IPS-18c (cell line): Measurements from ENCODE around the gene KRTAP5-5.
"Not testable (repeated sequence)": the region's sequence is repeated elsewhere in the genome, so short reads cannot be mapped to it uniquely, and the experiment has no call there.

Experiments used
- H3K4me3 ChIP-seq: 2 replicates; pipeline ENCODE4 v1.7.0; 2013; ENCODE audit warnings: low read depth, mild to moderate bottlenecking, low read length, moderate library complexity; ENCODE audit not compliant: insufficient read depth
- H3K9me3 ChIP-seq: one replicate; pipeline ENCODE4 v1.6.1; 2013; ENCODE audit warnings: mild to moderate bottlenecking, low read length, moderate library complexity; ENCODE audit not compliant: control insufficient read depth, insufficient read depth

The KRTAP5-5 gene, protein sequence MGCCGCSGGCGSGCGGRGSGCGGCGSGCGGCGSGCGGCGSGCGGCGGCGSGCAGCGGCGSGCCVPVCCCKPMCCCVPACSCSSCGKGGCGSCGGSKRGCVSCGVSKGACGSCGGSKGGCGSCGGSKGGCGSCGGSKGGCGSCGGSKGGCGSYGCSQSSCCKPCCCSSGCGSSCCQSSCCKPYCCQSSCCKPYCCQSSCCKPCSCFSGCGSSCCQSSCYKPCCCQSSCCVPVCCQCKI

DNA sequence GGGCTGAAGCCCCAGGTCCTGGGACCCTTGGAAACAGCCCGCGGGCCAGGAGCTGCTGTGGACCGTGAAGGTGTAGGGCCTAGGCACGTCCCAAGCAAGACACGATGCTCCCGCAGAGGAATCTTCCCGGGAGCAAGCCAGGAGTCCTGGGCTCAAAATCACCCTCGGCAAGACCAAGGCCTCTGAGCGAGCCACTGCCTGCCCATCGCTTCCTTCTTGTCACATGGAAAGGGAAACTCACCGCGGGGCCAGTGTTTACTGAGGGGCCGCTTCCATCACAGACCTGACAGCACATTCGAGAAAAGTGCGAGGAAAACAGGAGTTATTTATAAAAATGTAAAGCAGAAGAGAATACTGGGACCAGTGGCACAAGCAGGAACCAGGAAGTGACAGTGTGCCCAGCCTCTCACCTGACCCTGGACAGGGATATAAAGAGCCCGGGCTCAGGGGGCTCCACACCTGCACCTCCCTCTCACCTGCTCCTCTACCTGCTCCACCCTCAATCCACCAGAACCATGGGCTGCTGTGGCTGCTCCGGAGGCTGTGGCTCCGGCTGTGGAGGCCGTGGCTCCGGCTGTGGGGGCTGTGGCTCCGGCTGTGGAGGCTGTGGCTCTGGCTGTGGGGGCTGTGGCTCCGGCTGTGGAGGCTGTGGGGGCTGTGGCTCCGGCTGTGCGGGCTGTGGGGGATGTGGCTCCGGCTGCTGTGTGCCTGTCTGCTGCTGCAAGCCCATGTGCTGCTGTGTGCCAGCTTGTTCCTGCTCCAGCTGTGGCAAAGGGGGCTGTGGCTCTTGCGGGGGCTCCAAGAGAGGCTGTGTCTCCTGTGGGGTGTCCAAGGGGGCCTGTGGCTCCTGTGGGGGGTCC is at the start of gene KRTAP5-5:
Gene KRTAP5-5 (plus strand): TSS at position 450 of the 860 bp plus-strand sequence. CDS start 66 bp downstream, at position 516.
- Histone ChIP-seq H3K9me3 (no peaks in the 10 kb centered on the region), H3K4me3 (no peak within 1 kb of the TSS)

DNA sequence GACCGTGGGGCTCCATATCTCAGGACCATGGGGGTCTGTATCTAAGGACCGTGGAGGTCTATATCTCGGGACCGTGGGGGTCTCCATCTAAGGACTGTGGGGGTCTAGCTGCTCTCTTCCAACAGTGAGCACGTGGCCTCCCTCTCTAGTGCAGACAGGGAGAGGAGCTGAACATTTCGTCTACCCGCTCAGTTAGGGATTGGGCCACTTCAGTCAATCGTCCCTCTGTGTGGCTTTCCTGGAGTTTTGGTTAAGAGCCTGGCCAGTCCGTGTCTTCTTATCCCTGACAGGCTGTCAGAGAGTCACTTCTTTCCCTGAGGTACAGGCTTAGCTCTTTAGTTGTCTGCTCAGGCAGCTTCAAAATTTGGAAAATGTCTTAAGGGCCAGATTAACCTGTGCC is 47.6 kb upstream of the KRTAP5-5 start:
- H3K4me3 ChIP-seq = no peak overlapping the region
- no peaks in the 10 kb centered on the region for H3K9me3 ChIP-seq

DNA sequence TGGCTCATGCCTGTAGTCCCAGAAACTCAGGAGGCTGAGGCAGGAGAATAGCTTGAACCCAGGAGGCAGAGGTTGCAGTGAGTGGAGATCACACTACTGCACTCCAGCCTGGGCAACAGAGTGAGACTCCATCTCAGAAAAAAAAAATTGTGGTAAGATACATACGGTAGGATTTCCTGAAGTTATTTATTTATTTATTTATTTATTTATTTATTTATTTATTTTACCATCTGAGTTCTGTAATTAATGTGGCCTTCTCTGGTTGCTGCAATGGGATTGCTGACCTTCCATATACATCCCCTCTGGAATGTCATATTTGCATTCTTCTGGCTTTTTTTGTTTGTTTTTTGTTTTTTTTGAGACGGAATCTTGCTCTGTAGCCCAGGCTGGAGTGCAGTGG is 46.7 kb upstream of the KRTAP5-5 start:
- H3K4me3 ChIP-seq, H3K9me3 ChIP-seq: not testable (repeated sequence)

DNA sequence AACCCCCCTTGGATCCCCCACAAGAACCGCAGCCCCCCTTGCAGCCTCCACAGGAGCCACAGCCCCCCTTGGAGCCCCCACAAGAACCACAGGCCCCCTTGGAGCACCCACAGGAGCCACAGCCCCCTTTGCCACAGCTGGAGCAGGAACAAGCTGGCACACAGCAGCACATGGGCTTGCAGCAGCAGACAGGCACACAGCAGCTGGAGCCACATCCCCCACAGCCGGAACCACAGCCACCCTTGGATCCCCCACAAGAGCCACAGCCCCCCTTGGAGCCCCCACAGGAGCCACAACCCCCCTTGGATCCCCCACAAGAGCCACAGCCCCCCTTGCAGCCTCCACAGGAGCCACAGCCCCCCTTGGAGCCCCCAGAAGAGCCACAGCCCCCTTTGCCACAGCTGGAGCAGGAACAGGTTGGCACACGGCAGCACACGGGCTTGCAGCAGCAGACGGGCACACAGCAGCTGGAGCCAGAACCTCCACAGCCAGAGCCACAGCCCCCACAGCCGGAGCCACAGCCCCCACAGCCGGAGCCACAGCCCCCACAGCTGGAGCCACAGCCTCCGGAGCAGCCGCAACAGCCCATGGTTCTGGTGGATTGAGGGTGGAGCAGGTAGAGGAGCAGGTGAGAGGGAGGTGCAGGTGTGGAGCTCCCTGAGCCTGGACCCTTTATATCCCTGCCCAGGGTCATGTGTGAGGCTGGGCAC is 44.8 kb upstream of the KRTAP5-5 start, which contains the start of gene KRTAP5-1:
Gene KRTAP5-1 (minus strand): TSS at position 623 of the 710 bp plus-strand sequence. CDS start 34 bp downstream, at position 589.
- not testable (repeated sequence) for H3K4me3 ChIP-seq, H3K9me3 ChIP-seq

DNA sequence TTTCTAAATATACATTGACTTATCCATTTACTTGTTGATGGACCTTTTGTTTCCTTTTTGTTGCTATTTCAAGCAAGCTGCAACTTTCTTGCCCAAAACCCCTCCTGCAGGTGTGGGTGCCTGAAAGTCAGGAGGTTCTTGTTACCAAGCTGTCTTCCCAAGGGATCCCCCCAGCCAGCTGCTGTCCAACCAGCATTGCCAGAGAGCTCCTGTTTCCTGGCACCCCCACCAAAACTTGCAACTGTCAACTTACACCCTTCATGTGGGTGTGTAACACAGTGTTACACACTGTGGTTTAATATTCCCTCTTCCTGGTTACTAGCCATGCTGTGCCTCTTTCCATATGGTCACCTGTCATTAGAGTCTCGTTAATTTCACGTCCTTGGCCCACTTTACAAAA is 42.9 kb upstream of the KRTAP5-5 start:
- no peak overlapping the region for H3K4me3 ChIP-seq
- no peaks in the 10 kb centered on the region for H3K9me3 ChIP-seq

DNA sequence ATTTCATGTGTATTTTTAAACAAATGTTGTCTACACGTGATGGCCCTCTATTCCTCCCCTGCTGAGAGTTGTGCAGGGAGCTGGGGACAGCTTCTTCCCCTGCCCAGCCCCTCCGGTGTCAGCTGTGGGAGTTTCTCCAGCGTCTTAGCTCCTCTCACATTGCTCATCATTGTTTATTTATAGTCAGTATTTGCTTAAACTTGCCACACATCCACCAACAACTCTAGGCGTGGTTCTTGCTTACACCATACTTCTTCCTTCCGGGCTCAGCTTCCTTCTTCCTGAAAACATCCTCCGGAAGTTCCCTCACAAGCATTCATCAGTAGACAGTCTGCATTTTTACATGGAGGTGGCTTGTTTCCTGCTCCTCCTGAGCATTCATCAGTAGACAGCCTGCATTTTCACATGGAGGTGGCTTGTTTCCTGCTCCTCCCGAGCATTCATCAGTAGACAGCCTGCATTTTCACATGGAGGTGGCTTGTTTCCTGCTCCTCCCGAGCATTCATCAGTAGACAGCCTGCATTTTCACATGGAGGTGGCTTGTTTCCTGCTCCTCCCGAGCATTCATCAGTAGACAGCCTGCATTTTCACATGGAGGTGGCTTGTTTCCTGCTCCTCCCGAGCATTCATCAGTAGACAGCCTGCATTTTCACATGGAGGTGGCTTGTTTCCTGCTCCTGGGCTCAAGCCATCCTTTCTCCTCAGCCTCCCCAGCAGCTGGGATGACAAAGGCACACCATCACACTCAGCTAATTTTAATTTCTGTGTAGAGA is 40.2 kb upstream of the KRTAP5-5 start:
- H3K9me3 ChIP-seq, H3K4me3 ChIP-seq: not testable (repeated sequence)

DNA sequence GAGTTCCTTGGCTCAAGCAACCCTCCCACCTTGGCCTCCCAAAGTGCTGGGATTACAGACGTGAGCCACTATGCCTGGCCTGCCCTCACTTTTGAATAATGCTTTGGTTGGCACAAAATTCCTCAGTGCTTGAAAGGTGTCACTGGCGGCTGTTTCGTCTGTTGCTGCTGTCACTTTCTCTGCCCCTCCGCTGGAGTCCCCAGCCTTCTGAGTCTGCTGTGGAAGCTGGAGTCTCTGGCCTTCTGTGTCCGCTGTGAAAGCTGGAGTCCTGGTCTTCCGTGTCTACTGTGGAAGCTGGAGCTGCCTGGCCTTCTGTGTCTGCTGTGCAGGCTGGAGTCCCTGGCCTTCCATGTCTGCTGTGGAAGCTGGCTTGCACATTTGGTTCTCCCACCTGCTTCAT is 39.6 kb upstream of the KRTAP5-5 start:
- H3K9me3 ChIP-seq = no peaks in the 10 kb centered on the region
- H3K4me3 ChIP-seq = no peak overlapping the region

DNA sequence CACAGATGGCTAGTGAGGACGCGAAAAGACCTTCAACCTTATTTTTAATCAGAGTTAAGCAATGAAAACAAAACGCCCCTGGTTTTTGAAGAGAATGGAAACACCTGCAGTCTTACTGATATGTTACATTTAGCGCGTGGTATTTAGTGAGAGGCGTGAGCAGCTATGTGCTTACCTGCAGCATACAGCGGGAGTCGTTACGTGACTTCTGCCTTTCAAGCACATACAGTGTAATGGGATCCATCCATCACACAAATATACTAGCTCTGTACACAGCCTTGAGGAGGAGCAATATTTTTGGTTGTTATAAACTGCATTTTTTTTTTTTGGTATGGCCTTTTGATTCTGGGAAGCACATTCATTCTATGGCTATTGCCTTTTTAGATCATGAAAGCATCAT is 36.9 kb upstream of the KRTAP5-5 start:
- Histone ChIP-seq H3K4me3 (no peak overlapping the region), H3K9me3 (no peaks in the 10 kb centered on the region)

DNA sequence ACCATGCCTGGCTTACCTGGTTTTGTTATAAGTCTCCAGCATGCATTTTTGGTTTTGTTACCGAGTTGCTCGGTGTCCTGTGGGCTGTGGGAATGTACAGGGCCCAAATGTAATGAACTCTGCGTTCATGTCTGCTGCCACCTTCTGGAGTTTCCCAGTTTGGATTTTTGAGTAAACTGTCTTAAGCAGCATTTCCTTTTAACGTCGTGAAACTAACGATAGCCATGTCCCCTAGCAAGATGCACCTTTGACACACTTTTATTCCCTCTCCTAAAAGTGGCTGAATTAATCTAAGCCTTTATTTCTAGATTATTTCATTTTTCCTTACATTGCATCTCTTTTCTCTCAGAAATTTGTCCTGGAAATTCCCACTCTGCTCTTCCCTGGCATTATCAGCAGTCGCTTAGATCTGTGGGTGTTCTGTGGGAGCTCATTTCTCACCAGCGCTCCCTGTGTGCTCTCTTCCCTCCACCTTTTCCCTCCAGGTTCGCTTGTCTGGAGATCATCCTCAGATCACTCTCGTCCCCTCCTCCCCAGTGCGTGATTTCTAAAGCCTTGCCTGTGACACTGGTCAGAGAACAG is 33.5 kb upstream of the KRTAP5-5 start:
- H3K4me3 ChIP-seq, H3K9me3 ChIP-seq: not testable (repeated sequence)

DNA sequence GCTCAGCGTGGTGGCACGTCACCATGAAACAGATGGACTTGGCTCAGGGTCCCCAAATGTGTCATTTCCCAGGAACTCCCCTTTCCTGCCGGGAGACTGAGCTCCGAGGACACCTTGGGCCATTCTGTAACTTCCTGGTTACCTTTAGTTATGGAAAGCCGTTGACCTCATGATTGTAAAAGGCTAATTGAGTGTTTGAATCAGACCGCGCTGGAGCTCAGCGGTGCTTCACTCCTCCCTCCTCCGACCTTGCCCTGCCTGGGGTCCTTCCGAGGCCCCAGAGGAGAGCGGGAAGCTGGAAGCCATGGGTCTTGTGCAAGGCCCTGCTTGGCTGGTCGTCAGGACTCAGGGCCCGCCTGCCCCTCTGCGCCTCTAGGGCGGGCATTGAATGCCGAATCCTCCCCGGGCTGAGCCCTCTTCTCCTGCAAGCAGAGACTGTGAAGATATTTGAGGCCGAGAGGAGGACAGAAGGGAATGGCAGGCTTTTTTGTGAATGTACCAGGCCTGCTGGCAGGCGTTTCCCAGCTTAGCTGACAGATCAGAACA is 32.9 kb upstream of the KRTAP5-5 start:
- not testable (repeated sequence) for H3K4me3 ChIP-seq, H3K9me3 ChIP-seq

DNA sequence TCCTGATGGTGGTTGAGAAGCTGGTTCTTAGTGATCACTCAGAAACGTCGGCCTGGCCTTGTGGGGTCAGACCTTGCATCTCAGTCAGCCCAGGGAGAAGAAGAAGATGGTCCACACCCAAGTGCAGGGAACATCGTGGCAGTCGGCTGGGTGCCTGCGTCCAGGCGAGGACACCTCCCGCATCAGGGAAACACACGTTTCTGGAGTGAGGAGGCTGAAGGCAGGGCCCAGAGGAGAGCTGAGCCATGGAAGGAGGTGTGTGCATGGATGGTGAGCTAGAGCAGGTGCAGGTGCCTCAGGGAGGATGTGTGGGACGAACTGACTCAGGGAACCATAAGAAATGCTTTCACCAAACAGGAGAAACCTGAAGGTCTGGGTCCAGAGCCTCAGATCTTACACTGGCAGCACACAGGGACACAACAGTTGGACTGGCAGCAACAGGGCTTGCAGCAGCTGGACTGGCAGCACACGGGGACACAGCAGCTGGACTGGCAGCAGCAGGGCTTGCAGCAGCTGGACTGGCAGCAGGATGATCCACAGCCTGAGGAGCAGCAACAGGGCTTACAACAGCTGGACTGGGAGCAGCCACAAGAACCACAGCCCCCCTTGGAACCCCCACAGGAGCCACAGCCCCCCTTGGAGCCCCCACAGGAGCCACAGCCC is 32.1 kb upstream of the KRTAP5-5 start:
- H3K9me3 ChIP-seq = no peaks in the 10 kb centered on the region
- no peak overlapping the region for H3K4me3 ChIP-seq

DNA sequence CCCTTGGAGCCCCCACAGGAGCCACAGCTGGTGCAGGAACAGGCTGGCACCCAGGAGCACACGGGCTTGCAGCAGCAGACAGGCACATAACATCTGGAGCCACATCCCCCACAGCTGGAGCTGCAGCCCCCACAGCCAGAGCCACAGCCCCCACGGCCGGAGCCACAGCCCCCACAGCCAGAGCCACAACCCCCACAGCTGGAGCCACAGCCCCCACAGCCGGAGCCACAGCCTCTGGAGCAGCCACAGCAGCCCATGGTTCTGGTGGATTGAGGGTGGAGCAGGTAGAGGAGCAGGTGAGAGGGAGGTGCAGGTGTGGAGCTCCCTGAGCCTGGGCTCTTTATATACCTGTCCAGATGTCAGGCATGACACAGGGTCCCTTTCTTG is 31.6 kb upstream of the KRTAP5-5 start, which contains the start of gene KRTAP5-2:
Gene KRTAP5-2 (minus strand): TSS at position 301 of the 387 bp plus-strand sequence. CDS start 44 bp downstream, at position 257.
- no peaks in the 10 kb centered on the region for H3K9me3 ChIP-seq
- H3K4me3 ChIP-seq = no peak within 1 kb of the TSS

DNA sequence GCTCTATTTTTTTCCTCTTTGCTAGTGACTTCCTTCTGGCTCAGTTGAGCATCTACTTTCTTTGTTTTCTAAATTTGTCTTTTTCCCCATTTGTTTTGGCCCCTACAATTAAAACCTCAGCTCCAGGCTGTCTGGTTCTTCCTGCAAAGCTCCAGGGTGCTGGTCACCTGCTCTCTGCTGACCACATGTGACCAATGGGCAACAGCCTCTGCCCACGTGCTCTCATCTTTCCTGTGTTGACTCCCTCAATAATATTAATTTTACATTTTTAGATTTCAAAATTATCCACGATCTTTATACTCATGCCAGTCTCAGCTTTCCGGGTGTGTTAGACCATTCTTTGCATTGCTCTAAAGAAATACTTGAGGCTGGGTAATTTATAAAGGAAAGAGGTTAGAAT is 31.2 kb upstream of the KRTAP5-5 start:
- H3K9me3 ChIP-seq, H3K4me3 ChIP-seq: not testable (repeated sequence)

DNA sequence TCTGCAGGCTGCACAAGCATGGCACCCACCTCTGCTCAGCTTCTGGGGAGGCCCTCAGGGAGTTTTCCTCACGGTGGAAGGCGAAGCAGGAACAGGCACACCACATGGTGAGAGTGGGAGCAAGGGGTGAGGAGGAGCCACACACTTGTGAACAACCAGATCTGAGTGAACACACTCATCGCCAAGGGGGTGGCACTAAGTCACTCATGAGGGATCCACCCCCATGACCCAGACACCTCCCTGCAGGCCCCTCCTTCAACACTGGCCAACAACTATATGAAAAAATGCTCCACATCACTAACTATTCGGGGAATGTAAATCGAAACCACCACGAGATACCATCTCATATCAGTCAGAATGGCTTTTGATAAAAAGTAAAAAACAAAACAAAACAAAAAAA is 30.8 kb upstream of the KRTAP5-5 start:
- Histone ChIP-seq H3K9me3 (no peaks in the 10 kb centered on the region), H3K4me3 (no peak overlapping the region)

DNA sequence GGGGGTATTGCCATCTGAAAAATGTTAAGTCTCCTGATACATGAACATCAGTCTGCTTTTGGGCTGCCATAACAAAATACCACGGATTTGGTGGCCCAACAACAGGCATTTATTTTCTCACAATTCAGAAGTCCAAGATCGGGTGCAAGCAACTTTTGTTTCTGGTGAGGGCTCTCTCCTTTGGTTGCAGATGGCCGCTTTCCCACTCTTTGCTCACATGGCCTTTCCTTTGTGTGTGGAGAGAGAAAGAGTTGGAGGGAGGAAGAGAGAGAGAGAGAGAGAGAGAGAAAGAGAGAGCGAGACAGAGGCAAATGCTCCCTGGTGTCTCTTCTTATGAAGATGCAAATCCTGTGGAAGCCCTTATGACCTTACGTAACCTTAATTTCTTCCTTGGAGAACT is 28.9 kb upstream of the KRTAP5-5 start:
- no peak overlapping the region for H3K4me3 ChIP-seq
- H3K9me3 ChIP-seq = no peaks in the 10 kb centered on the region

DNA sequence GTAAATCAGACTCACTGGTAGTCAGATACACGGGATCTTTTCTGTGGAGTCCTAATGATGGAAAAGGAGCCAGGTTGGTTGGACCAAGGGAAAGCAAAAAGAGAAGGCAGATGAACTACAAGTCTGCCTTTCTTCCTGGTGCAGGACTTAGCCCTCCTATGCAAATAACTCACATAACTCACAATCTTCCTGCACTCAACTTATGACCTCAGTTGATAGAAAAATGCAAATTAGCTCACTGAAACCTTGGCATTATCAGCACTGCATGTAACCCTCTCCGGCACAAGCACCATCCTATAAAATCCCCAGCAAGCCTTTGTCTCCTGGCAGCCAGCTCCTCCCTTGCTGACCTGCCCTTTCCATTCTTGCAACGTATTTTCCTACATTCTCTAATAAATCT is 27.9 kb upstream of the KRTAP5-5 start:
- H3K9me3 ChIP-seq, H3K4me3 ChIP-seq: not testable (repeated sequence)
